Activated CD4-positive, alpha-beta T cell treated with anti-CD3 and anti-CD28 coated beads, Interleukin-2, Interleukin-6, amounts not matched to agents 100 ng/mL and 50 ng/mL, durations not matched to agents 16 hours and 8 hours (primary cell): ENCODE data around the gene GYS2.

Source experiments
- DNase-seq: peaks from one replicate; pipeline ENCODE4 v3.0.0-alpha.2; 2020

GYS2 gene

DNA sequence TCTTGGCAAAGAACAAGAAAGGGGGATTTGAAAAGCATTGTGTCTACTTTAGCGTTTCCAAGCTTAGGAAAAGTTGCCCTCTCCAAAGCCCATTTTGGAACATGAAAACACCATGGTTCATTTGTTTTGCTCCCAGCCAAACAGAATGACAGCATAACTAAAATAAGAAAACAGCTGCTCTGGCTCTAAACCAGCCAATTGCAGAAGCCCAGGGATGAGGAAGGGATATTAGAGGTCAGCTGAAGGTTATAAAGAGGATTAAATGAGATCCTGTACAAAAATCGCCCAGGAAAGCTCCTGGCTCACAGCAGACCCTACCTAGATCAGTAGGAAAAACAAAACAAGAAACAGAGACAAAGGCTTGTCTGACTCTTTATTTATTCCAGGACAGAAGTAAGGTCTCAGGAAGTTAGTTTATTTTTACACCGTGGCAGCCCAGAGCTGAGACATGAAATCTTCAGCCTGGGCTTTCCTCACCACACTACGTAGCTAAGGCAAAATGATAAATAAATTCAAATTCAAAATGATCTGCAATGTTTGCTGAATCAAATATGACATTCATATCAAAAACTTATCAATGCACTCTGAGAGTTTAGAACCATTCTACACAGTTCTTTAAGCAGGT, 52.7 kb downstream of the GYS2 start:
- DNase-seq: no peak

DNA sequence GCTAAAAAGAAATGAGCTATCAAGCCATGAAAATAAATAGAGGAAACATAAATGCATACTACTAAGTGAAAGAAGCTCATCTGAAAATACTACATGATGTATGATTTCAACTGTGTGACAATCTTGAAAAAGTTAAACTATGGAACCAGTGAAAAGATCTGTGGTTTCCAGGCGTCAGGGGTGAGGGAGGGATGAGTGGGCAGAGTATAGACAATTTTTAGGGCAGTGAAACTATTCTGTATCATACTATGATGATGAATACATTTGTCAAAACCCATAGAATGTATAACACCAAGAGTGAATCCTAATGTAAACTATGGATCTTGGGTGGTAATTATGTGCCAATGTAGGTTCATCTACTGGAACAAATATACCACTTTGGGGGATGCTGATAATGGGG, 57.2 kb downstream of the GYS2 start:
- no peak for DNase-seq

DNA sequence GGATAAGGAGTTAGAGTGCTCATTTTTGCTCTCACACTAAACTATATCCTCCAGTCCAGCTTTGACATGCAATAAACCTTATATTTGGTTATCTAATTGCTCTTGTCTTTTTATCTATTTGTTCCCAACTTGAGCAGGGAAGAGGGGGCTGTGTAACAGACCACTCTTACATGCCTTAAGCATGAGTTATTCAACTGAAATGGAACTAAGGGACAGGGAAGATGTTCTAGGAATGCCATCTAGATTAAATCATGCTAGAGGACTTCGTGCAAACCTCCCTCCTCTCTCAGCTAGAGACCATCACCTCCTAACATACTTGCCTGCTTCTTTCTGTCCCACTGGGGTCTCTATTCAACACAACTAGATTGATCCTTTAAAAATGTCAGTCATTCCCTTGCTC, 57.9 kb downstream of the GYS2 start:
- DNase-seq: no peak

DNA sequence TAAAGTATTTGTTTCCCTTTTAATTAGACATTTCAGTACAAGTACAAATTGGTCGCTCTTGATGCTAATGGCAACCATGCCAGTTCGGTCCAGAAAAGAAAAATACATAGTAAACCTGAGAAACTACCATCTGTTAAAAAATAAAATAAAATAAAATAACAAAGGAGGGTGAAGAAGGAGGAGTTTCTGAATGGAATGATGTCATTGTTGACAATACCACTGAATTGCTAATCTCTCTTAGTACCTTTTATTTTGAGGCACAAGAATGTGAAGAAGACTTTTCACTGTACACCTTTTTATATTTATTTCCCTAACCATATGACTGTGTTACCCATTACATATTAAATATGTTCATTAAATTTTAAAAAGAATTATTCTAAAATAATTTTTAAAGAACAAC, 59.1 kb downstream of the GYS2 start:
- DNase-seq: no peak

DNA sequence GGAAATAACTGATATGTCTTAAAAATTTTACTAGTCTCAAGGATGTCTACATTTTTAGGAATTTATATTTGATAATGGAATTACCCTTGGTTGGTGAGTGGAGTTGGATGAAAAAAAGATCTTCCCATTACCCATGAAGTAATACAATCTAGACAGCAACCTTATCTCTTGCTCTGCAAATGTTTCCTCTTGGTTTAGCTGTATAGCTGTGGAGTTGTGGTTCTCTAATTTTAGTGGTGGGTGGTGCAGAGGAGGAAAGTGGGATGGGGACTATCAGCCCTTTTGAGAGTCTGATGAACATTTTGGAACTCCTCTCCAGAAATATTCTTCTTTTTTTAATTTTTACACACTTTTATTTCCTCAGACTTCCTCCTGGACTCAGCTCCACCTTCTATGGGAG, 61.5 kb downstream of the GYS2 start:
- DNase-seq: no peak

DNA sequence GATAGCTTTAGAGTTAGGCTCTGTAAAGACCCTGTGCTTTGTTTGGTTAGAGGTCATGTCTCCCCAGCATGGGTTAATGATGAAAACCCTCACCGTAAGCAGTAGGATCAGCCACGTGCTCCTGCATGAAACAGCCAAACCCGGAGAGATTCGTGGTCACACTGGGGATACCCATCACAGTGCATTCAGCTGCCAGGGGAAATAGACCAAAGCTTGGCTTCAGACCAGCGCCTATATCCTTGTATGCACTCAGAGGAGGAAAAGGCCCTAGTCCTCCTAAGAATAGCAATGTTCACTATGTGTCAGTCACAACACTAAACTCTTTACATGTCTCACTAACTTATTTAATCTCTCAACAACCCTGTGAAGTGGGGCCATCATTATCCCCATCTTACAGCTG, 62.2 kb downstream of the GYS2 start:
- no peak for DNase-seq

DNA sequence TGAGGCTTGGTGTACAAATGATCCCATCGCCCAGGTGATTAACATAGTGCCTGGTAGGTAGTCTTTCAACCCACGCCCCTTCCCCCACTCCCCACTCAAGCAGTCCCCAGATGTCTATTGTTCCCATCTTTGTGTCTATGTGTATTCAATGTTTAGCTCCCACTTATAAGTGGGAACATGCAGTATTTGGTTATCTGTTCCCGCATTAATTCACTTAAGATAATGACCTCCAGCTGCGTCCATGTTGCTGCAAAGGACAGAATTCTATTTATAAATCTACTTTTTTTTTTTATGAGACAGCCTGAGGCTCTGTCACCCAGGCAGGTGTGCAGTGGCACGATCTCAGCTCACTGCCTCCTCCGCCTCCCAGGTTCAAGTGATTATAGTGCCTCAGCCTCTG, 62.9 kb downstream of the GYS2 start:
- DNase-seq: no peak

DNA sequence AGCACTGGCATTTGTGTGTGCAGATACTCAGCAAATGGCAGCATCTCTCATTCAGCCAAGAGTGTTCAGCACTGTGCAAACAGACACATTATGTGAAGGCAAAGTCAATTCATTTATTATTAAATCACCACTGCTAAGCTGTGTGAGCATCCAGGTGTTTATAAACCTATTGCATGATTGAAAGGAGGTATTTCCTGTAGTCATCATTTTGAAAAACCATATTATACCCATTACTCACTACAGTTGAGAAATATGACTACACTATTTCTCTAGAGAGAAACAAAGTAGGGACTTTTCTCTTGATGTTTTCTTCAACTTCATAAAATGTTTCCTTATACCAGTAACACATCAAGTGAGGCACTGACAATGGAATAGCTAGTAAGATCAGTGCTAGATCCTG, 64.8 kb downstream of the GYS2 start:
- DNase-seq: peak; percentile 48

DNA sequence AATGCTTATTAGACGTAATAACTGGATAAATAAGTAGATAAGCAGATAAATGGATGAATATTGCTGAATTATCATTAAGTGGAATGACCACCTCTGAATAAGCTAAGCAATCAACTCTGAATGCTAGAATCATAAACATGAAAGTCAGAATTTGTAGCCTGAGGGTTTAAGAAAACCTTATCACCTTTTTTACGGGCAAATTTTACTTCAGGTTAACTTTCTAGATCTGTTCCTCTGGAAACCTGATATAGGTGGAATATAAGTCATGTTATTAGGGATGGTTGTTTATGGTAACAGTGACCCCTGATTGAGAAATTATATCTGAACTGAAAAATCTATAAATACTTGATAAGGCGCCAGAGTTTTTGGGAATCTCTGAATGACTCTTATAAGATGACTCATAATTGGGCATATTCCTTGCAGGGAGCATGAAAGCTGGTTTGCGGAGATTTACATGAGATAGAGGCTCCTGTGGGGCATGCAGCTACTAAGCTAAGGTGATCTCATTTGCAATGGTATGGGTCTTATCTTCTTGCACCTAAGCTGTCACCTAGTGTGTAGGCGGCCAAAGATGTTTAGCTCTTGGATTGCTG, 66.5 kb downstream of the GYS2 start:
- no peak for DNase-seq

DNA sequence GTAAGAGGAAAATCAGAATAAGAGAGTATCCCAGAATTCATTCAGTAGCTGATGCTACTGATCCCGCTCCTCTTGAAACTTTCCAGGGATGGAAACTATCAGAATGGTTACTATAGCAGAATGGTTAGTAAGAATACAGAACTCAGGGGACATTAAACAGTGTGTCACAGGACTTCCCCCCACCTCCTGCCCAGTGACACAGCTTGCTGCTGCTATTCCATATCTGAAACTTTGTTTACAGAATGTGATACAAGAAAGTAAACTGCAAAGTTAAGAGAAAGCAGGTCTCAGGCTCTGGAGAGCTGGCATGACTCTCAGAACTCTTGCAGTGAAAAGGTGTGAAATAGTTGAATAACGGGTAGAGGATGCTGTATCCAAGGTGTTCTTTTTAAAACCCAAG, 75.2 kb downstream of the GYS2 start:
- DNase-seq: no peak

DNA sequence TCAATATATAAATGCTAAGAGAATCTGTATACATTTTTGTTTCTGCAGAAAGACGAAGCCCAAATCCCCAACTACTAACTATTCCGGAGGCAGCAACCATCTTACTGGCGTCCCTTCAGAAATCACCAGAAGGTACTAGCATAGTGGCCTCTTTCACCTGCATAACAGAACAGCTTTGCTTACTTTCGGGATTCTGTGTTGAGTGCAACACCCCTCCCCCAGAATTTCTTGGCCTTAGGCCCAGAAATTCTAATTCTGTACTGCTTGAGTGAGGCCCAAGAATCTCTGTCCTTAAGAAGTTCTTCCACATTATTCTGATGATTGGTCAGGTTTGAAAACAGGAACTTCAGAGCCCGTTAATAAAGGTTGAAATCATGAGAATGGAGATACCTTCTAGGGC, 75.7 kb downstream of the GYS2 start:
- DNase-seq: no peak

DNA sequence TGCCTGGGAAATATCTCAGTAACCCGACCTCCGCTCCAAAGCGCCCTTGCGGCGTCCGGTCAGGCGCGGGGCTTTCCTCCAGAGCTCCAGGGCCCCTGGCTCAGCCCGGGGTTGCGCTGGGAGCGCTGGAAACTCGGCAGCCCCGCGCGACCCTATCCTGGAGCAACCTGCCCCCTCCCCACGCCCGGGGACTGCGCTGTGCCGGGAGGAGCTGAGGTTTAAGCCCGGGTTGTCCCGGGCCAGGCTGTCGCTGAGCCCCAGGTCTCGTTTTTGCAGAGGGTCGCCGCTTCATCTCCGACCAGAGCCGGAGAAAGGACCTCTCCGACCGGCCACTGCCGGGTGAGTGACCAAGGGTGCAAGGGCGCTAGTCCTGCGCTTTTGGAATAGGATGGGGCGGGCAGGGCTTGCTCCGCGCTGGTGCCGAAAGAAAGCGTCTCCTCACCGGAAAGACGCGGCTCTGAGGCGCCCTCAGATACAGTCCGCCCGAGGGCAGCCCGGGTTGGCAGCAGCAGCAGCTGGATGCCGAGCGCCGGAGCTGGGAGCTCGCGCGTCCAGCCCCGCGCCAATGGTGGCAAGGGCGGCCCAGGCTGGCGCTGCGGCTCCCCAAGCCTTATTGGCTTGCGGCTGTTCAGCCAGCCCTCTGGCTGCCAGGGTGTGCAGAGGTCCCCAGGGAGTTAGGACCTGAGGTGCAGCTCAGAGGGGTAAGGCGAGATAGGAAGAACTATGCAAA, 77.0 kb downstream of the GYS2 start:
- DNase-seq: peak; percentile 77

DNA sequence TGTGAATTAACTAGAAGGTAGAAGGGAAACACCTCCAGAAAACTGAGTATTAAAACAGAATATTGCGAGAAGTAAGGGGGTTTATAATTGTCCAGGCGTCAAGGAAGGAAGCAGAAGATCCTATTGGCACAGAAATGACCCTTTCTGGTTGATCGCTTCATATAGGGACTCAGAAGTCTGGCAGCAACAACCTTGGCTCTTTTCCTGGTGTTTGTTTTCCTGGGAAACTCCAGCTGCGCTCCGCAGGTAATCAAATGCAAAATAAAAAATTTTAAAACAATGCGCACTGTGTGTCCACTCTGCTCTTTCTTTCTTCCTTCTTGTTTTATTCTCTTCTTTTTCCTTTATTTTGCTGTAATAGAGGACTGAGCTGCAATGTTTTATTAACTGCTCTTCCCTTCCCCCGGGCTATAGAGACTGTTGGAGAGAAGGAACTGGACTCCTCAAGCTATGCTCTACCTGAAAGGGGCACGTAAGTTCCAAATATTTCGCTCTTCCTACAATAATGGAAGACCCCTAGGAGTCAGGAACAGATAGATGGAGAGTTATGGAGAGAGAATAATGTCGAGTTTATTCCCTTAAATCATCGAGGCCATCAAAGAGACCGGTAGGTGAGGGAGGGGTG, 77.8 kb downstream of the GYS2 start:
- DNase-seq: no peak

DNA sequence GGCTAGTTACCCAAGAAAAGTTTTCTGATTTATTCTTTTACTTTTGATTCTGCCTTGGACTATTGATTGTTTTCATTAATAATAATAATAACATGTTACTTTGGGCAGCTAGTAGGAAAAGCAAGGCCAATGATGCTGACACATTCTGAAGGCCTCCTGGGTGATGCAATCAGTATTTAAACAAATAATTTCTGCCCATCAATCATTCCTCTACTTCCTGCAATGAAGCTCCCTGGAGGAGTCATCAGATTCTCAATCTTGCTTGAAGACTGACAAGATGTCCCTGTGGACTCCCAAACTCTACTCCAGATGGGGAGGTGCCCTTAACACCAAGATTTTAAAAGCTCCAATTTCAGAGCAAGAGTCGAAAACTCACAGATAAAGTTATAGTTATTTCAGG, 78.6 kb downstream of the GYS2 start, which contains the start of gene SPX:
SPX (plus strand) TSS at position 244 of the 400 bp plus-strand sequence. CDS start 177 bp downstream, outside the sequence.
- no peak for DNase-seq

DNA sequence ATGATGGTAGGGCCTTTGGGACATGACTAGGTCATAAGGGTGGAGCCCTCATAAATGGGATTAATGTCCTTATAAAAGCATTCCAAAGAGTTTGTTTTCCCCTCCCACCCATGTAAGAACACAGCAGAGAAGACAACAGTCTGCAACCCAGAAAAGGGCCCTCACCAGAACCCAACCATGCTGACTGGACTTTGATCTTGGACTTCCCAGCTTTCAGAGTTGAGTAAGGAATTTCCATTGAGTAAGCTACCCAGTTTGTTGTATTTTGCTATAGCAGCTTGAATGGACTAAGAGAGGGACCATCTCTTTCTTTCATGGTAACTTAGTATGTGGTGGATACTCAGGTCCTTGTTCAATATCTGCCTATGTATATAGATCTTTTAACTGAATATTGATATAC, 81.5 kb downstream of the GYS2 start:
- DNase-seq: no peak

DNA sequence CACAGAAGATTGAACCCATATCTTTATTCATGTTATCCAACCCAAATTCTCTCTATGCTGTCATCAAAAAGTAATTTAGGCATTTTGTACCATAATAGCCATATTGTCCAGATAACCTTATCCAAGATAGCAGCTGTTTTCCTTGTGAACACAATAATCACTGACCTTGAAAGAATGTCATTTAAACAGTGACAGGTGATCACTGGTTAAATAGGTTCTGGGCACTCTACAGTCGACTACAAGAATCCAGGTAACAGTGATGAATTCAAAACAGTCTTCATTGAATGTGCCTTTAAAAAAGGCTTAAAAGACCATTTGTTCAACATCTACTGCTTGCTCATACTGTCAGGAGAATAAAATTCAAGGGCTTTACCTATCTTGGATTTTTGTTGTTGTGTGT, 83.1 kb downstream of the GYS2 start:
- DNase-seq: no peak

DNA sequence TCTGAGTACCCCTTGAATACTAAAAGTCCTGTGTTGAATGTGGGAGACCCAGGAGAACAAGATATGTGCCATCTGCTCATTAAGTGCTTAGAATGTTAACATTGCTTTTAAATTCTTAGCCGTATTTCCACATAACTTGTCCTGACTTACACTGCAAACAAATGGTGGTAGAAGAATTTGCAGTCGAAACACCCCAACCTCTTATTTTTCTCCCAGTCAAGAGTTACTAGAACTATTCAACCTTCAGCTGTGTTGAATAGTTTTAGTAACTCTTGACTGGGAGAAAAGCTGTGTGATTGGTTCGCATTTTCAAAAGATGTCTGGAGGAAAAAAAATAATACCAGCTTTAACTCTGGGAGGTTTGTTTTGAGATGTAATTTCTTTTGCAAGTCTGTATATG, 86.2 kb downstream of the GYS2 start:
- no peak for DNase-seq

DNA sequence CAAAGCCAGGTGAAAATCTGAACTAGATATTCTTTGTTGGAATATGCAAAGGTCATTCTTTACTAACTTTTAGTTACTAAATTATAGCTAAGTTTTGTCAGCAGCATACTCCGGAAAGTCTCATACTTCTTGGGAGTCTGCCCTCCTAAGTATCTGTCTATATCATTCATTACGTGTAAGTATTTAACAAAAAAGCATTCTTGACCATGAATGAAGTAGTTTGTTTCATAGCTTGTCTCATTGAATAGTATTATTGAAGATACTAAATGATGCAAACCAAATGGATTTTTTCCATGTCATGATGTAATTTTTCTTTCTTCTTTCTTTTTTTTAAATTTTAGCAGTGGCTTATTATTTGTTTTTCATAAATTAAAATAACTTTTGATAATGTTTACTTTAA, 88.4 kb downstream of the GYS2 start:
- DNase-seq: no peak

DNA sequence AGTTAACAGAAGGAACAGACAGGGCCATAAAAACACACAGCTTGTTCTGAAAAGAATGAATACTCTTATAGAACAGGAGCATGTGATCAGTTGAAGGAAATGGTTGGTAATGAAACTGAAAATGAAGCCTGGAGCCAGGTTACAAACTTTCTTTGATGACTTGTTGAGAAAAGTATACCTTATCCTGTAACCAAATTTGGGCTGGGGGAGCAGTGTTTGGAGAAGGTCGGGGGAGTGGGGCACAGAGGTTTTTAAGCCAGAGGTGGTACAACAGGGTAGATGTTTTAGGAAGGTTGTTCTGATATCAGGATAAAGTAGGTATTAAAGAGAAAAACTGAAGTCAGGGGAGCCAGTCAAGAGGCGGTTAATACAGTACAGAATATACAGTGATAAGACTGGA, 94.9 kb downstream of the GYS2 start:
- DNase-seq: peak; percentile 49

DNA sequence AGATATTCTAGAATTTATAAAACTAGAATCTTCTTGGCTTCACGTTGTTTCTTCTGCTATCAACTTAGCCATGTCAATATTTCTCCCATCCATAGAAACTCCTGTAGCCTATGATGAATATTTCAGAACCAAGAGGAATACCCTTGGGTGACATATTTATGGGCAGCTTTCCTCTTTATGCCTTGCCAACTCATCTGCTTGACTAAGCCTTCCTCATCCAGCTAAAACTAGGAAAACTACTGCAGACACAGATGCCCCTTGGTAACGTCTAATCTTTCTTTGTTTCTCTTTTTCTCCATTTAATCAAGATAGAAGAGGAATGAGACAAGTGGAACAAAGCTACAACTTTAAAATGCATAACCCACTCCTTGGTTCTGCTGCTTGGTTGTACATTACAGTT, 96.8 kb downstream of the GYS2 start:
- DNase-seq: no peak

DNA sequence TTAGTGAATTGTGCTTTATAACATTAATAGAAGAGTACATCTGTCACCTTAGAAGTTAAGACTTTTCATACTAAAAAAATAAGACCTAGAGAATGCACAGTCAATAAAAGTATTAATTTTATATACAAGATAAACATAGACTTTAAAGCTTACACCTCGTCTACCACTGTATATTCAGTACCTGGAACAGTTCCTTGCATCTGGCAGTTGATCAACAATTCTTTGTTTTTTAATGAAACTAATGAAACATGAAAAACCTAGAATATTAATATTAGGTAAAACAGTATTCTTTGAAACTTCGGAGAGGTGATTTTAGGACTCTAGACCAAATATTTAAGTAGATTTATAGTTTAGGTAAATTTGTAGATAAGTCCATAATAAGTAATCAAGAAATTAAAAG, 98.8 kb downstream of the GYS2 start:
- no peak for DNase-seq

DNA sequence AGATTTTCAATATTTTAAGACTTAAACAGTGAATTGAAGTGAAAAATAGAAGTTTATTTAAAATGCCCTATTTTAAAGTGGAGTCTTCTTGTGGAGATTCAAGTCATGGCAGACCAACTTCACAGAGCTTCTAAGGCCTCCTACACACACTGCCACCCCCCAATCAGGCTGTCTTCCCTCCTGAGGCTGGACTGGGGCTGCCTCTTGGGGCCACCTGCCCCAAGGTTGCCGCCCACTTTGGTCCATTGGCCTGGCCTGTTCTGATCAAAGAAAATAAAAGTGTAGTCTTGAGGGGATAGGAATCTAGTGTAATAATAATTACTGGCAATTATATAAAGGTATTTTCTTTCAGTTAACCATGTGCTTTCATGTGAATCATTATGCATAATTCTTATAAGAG, 101.8 kb downstream of the GYS2 start:
- no peak for DNase-seq

DNA sequence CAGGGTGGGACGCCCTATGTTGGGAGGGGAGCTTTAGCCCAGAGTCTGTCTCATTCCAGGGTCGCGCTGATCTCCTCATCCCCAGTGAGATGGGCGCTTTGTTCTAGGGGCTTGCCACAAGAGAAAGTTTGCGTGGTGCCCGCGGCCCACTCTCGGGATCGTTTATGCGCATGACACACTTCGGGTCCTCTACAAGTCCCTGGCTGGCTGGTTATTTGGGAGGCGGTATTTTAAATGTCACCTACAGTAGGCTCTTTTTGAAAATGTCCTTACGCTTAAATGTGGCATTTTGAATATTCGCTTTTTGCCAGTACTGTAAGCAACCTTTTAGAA, 102.5 kb downstream of the GYS2 start:
- DNase-seq: peak; percentile 31
